Measurements from ENCODE around the gene DNAJB2.

The DNAJB2 gene

GRCh38 chr2:219335373-219335786 is 56.2 kb downstream of the DNAJB2 start:
- in situ Hi-C loops (cut with HindIII; ENCODE audit: low sequenced_read_pairs) = loop anchor here (25.0 kb wide), 1 partner anchor 273 kb away; the partner anchor contains the start of gene IHH

All from endothelial cell of hepatic sinusoid (primary cell).